Astrocyte of the cerebellum (primary cell): Measurements from ENCODE around the gene CPTP.
A peak's percentile ranks its signal among the peaks of the same experiment; 100 is the strongest.

Experiments used
- DNase-seq: peaks from one replicate; pipeline ENCODE4 v3.0.0-alpha.2; 2011; ENCODE audit warnings: low read depth
- H3K4me3 ChIP-seq: 2 replicates; pipeline ENCODE4 v1.5.1; 2011; ENCODE audit warnings: mild to moderate bottlenecking, low read depth, low read length, moderate library complexity
- in situ Hi-C: cut with HindIII; loops from 2 replicates; pipeline ENCODE4 v1.10.0; 2017; ENCODE audit warnings: low sequenced_read_pairs
- TF ChIP-seq, protein P1 (sequence below): IDR thresholded peaks from 2 replicates; pipeline ENCODE4 v1.5.1; 2012; ENCODE audit warnings: low read length, low read depth, moderate library complexity, mild to moderate bottlenecking; ENCODE audit errors: missing control alignments

CPTP gene

DNA sequence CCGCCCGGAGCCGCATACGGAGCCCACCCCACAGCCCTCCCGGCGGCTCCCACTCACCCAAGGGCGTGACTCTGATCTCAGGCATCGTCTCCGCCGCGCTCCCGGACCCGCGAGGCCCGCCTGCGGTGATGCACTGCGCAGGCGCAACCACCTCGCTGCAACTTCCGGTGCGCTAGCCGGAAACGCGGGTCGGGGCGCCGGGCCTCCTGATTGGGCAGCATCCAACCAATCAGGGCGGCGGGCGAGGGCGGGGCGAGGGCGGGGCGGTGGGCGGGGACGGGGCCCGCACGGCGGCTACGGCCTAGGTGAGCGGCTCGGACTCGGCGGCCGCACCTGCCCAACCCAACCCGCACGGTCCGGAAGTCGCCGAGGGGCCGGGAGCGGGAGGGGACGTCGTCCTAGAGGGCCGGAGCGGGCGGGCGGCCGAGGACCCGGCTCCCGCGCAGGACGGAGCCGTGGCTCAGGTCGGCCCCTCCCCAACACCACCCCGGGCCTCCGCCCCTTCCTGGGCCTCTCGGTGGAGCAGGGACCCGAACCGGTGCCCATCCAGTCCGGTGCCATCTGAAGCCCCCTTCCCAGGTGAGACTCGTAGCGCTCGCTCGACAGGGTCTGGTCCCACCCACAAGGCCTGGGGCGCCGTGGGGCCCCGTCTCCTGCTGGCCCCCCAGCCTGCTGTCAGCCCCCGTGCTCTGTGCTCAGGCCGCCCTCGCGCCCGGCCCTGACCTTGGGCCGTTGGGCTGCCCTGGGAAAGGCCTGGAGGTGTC is at the start of gene CPTP, which contains the start of gene INTS11:
TSS of gene CPTP (plus strand) at position 279 of the 764 bp plus-strand sequence. CDS start 2,109 bp downstream, outside the sequence.
TSS of gene INTS11 (minus strand) at position 137 of the 764 bp plus-strand sequence. CDS start at position 85, 52 bp downstream.
- TF ChIP-seq, protein P1, sequence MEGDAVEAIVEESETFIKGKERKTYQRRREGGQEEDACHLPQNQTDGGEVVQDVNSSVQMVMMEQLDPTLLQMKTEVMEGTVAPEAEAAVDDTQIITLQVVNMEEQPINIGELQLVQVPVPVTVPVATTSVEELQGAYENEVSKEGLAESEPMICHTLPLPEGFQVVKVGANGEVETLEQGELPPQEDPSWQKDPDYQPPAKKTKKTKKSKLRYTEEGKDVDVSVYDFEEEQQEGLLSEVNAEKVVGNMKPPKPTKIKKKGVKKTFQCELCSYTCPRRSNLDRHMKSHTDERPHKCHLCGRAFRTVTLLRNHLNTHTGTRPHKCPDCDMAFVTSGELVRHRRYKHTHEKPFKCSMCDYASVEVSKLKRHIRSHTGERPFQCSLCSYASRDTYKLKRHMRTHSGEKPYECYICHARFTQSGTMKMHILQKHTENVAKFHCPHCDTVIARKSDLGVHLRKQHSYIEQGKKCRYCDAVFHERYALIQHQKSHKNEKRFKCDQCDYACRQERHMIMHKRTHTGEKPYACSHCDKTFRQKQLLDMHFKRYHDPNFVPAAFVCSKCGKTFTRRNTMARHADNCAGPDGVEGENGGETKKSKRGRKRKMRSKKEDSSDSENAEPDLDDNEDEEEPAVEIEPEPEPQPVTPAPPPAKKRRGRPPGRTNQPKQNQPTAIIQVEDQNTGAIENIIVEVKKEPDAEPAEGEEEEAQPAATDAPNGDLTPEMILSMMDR = no peak
- peak; percentile 68 for DNase-seq
- peak within 1 kb of the TSS; percentile 85 for H3K4me3 ChIP-seq
- in situ Hi-C loops = no loop called here

DNA sequence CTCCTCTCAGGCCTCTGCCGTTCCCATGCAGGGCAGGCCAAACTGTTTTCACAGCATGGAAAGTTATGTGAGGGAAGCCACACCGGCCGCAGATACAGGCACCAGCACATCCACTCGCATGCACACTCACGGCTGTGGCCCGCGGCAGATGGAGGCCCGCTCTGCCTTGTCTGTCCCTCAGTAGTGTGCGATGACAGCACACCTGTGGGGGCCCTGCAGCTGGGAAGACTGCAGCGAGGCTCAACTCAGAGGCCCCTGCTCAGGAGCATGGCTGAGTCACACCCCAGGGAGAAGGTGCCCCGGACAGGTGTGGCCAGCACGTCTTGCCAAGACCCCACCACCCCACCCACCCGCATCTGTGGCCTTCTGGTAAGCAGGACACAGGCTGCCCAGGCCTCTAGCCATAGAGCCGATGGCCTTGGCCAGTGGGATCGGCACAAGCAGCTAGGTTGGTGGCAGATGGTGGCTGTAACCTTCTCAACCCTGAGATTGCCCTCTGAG is 49.6 kb upstream of the CPTP start:
- H3K4me3 ChIP-seq = peak overlapping the region; percentile 84
- TF ChIP-seq, protein P1 = no peak
- in situ Hi-C loops = loop anchor here (25.0 kb wide), 1 partner anchor 138 kb away; no protein-coding TSS in a partner anchor
- no peak for DNase-seq

DNA sequence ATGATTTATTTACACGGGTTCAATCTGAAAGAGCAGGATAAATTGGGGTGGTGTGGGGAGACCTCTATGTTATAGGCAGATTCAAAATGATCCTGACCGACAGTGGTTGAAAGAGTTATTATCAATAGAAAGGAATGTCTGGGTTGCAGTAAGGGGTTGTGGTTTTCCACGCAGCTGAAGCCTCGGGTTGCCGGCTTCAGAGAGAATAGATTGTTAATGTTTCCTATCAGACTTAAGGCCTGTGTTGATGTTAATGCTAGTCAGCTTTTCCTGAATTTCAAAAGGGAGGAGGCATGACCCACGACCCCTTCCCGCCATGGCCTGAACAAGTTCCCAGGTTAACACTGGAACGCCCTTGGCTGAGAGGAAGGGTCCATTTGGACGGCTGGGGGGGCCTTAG is 48.8 kb upstream of the CPTP start:
- H3K4me3 ChIP-seq = no peak overlapping the region
- DNase-seq = no peak
- TF ChIP-seq, protein P1 = no peak
- in situ Hi-C loops = loop anchor here (25.0 kb wide), 1 partner anchor 139 kb away; no protein-coding TSS in a partner anchor

DNA sequence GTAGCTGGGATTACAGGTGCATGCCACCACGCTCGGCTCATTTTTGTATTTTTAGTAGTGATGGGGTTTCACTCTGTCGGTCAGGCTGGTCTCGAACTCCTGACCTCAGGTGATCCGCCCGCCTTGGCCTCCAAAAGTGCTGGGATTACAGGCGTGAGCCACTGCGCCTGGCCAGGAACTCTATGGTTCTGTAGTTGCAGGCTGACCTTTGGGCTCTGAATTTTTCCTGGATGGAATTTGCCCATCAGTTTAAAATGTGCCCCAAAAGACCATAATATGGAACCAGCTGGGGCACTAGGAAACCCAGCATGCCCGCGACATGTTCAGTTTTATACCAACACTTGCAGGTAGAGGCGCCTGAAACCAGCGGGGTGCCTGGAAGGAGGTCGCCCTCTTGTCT is 46.0 kb upstream of the CPTP start:
- in situ Hi-C loops = loop anchor here (25.0 kb wide), 1 partner anchor 141 kb away; no protein-coding TSS in a partner anchor
- DNase-seq = no peak
- H3K4me3 ChIP-seq = no peak overlapping the region
- TF ChIP-seq, protein P1 = no peak

DNA sequence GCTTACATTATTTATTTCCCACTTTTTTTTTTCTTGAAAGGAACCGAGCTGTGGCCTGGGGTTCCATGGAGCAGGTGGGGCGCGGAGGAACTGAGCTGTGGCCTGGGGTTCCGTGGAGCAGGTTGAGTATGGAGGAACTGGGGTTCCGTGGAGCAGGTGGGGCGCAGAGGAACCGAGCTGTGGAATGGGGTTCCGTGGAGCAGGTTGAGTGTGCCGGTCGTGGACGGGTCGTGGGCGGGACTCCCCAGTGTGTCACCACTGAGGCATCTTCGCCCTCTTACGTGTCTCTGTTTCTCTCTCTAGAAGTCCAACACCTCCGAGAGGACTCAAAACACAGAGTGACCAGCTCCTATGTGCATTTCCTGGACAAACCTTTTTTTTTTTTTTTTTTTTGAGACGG is 45.6 kb upstream of the CPTP start:
- no peak for DNase-seq
- no peak overlapping the region for H3K4me3 ChIP-seq
- TF ChIP-seq, protein P1 = no peak
- in situ Hi-C loops = loop anchor here (25.0 kb wide), 1 partner anchor 142 kb away; no protein-coding TSS in a partner anchor

DNA sequence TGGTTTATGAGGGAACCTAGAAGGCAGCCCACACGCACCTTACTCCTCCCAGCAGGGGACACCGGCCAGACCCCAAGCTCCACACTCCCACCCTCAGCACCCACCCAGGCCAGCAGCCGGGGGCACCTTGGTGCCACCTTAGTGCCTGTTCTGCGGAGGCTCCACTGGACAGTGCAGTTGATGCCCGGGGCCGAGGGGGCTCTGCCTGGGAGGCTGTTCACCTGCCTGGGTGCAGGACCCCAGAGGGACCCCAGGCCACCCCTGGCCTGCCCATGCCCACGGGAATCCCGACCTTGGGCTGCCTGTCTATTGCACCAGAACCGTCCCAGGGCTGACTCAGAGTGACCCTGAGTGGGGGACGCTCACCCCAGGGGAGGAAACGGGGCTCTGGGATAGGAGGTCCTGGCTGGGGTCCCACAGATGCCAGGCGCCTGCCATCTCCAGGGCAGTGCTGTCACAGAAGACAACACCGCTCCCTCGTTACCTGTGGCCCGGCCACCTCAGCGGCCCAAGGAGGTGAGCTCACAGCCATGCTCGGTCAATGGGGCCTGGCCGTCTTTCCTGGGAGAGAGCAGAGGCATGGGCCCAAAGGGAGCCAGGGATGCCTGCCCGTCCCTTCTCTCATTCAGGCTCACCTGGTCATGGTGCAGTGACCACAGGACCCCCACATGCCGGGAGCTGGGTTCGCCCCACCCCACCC is 43.7 kb upstream of the CPTP start:
- H3K4me3 ChIP-seq = no peak overlapping the region
- in situ Hi-C loops = loop anchor here (25.0 kb wide), 1 partner anchor 144 kb away; no protein-coding TSS in a partner anchor
- TF ChIP-seq, protein P1 = no peak
- DNase-seq = no peak
